NAMALWA (cell line): ENCODE measurements around the gene FASTK.
A peak's percentile ranks its signal among the peaks of the same experiment; 100 is the strongest.

Experiments used
- DNase-seq: peaks from one replicate; pipeline ENCODE4 v3.0.0-alpha.2; 2015; ENCODE audit warnings: low spot score

FASTK gene

GRCh38 chr7:151065516-151065915, 15.1 kb downstream of the FASTK start:
- DNase-seq, result no peak

DNA sequence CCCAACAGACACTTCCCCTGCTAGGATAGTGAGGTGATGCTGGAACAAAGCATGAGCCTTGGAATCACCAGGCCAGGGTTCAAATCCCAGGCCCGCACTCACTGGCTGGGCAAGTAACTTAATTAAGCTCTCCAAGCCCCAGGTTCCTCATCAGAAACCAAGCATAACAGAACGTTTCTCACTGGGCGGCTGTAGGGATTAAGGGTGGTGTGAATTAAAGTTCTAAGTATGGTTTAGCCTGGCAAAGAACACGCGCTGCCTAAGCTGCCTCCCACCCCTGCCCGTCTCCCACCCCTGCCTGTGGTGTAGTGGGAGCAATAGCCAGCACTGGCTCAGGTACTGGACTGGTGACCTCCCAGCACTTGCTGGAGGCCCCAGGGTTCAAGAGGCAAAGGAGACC, 15.6 kb downstream of the FASTK start:
- DNase-seq, result no peak

- no peak for DNase-seq
These were observed 16.2 kb downstream of the FASTK start for GRCh38 chr7:151064454-151064853.

DNA sequence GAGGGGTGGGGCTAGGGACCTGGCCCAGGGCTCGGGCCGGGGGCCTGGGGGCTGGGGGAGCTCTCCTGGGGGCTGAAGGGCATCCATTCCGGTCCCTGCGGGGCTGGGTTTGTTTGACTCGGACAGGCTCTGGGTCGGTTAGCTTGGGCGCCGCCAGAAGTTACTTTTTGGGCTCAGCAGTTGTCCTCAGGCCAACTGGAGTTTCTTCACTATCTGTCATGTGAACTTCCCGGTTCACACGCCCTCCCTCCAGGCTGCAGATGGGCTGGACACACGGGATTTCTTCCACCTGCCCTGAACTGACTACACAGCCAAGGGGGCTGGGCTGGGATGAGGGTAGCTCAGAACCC, 17.4 kb downstream of the FASTK start:
- no peak for DNase-seq

DNA sequence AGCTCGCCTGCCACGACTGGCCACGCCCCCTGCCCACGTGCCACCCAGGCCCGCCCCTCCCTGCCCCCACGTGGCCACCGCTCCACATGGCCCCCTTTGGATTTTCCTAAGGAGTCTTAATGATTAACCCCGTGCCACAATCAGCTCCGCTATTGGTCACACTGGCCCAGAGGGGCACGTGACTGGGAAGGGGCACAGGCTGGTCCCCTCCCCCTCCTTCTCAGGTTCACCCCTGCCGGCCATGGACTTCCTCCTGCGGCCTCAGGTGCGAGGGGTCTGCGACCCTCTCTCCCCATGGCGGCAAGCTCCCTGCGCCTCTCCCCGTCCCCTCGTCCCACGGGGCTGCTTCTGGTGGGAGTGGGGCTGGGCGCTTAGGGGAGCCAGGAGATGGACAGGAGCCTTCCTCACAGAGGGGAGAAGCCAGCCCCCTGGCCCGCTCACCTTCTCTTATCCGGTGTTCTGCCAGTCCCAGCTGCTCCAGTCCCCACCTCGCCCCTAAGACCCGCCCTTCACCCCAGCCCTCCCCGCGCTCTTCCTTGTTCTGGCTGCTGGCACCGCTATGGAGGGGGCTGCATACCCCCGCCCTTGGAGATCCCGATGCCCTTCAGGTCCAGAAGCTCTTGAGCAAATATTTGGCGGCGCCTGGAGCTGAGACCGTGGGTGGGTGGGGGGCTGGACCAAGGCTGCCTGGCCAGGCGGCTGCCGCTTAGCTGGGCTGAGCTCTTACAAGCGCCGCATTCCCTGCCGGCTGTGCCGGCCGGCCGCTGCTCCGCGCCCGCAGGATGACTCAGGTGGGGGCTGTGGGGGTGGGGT, 18.0 kb downstream of the FASTK start:
- DNase-seq, result no peak

DNA sequence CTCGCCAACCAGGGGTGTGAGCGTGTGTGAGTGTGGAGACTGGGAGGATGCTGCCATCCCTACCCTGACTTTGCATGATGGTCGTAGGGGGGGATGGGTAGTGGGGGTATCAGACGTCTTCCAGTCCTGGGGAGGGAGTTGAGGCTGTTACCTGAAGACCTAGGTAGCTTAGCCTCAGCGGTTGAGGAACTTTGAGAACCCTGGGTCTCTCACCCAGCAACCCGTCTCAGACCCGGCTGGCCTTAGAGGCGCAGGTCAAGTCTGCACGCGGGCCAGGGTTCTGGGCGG, 18.6 kb downstream of the FASTK start:
- no peak for DNase-seq

DNA sequence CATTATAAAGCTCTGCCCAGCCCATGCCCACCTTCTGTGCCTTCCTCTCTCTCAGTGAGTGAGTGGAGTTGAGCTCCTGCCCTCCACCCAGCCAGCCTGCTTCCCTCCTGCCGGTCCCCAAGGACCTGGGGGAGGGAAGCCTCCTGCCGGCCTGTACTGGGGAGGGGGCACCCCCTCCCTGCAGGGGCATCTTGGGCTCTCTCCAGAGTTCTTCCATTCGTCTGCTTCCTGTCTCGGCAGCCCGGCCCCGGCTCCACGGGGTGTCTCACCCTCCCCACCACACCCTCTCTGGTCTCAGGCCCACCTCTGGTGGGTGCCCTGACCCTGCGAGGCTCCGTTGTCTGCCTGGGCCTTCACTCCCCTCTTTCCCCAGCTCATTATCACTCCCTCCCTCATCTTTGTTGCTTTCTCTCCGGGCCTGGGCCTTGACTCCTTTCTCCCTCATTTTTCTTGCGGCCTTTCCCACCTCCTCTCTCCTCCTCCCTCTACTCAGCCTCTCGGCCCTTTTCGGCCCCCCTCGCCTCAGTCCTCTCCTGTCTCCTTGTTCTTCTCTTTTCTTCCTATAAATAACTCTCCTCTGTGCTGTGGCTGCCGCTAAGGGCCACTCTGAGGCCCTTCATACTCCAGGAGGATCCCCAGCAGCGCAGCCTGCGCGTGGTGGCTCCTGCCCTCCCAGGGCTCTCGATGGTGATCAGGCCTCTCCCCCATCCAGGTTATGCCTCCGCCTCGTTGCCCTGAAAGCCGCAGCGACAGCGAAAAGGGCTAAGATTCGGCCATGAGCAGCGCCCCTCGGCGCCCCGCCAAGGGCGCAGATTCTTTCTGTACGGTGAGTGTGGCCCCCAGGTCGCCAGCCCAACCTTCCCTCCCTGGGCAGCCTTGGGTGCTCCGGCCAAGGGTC, 19.1 kb downstream of the FASTK start:
- no peak for DNase-seq

DNA sequence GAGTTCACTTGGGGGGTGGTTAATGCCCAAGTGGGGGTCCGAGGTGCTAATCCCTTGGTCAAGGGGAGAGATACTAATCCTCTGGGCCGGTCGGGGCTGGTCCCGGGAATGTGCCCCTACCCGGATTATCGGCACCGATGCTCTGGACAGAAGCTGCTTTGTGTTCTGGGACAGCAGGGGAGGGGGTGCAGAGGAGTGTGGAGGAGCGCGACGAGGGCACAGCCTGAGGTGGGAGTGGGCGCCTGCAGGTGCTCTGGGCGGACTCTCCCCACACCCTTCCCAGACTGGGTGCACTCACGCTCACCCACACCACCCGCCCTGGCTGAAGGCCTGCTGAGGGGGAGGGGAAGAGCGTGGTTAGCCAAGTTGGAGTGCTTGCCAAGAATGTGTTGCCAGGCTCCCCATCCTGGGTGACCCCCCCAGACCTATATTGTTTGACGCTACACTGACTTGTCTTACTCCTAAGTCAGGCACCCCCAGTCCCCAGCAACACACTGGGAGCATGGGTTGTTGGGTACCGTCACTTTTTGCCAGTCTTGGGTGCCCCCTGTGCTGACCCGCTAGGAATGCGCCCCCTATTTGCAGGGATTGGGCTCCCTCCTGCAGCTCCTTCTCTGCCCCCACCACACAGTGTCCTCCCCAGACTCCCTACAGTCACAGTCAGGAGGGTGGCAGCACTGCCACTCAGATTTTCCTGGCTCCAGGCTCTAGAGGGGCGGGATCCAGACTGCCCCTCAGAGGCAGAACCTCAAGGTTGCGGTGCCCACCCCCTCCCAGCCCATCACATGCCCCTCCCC, 20.0 kb downstream of the FASTK start:
- DNase-seq, result peak; percentile 56

- peak; percentile 37 for DNase-seq
These were observed 20.5 kb downstream of the FASTK start for GRCh38 chr7:151060113-151060415.

- peak; percentile 83 for DNase-seq
These were observed 21.1 kb downstream of the FASTK start, which contains the start of gene SLC4A2 for GRCh38 chr7:151059367-151060112. Gene SLC4A2, plus strand, starts transcription at chr7:151059589. Its CDS starts 2,399 bp downstream, at chr7:151061988.

DNA sequence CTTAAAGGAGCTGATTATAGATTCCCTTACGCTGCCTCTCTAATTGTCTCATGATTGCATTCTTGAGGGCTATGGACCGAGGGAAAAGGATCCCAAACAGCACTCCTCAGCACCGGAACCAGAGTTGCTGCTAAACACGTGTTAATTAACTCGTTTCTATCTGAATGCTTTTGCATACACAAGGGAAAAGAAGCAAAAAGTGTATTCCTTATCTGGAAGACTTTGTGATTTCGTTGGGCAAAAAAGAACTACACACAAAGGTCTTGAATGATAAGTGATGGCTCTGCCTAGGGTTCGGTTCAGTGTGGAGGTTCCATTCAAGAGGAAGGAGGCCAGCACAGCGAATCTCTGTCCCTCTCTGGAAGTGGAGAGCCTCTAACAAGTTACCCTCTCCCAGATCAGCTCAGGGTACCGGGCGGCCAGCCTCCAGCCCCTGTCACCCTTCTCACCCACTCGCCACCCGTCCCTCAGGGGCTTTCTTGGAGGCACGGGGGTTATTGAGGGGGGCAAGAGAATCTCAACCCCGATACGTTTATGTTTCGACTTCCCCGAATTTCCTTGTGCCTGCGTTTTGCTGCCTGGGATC, 21.7 kb downstream of the FASTK start:
- DNase-seq, result peak; percentile 80

- peak; percentile 100 for DNase-seq
These were observed 22.4 kb downstream of the FASTK start for GRCh38 chr7:151057989-151058780.

GRCh38 chr7:151057506-151057988, 23.1 kb downstream of the FASTK start, which contains the start of gene CDK5:
Gene CDK5, minus strand, starts transcription at chr7:151057897. Its CDS starts 49 bp downstream, at chr7:151057848.
- DNase-seq, result no peak

DNA sequence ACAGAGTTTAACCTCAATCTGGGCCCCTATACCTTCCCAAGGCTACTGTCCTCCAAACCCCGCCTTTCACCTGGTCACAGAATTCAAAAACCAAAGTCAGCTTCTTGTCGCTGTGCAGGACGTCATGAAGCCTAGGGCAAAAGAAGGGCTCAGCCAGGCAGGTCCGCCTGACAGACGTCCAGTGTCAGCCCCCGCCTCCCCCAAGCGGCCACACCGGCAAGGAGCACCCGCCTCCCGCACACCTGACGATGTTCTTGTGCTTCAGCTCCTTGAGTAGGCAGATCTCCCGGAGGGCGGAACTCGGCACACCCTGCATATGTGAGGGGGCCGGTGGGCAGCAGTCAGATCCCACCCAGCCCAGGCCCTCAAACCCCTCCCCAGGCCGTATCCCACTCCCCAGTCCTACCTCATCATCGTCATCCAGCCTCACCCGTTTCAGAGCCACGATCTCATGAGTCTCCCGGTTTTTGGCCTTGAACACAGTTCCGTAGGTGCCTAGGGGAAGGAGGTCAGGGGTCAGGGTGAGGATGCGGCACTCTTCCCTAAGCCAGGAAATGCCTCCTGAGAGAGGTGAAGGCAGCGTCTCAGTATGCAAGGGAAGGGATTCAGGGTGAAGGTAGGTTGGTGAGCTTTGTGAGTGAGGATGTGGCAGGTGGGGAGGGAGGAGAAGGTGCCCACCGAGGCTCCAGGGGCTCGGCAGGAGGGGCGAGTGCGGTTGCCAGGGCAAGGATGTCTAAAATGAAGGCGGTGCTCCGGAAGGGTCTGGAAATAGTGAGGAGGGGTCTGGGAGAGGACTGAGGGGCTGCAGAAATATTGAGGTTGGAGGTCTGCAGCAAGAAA, 23.7 kb downstream of the FASTK start:
- no peak for DNase-seq

- DNase-seq, result peak; percentile 50
These were observed 24.3 kb downstream of the FASTK start for GRCh38 chr7:151056283-151056665.

GRCh38 chr7:151053751-151054150, 26.9 kb downstream of the FASTK start:
- no peak for DNase-seq

DNA sequence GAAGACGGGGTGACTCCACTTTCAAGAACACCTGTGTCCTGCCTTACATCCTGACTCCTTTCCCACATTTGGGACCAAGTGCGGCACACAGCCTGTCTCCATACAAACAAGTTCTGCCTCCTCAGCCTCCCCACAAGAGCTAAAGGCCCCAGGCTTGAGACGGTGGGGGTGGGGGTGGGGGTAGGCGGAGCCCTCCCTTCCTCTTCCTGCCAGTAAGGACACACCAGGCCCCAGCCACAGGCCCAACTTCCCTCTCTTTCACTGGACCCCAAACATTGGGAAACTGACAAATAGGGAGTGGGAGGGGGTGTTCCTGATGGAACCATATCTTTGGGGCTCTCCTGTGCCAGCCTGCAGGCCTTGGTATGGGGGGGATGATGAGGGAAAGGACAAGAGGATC, 27.5 kb downstream of the FASTK start:
- no peak for DNase-seq

- no peak for DNase-seq
These were observed 29.5 kb downstream of the FASTK start for GRCh38 chr7:151051108-151051507.

DNA sequence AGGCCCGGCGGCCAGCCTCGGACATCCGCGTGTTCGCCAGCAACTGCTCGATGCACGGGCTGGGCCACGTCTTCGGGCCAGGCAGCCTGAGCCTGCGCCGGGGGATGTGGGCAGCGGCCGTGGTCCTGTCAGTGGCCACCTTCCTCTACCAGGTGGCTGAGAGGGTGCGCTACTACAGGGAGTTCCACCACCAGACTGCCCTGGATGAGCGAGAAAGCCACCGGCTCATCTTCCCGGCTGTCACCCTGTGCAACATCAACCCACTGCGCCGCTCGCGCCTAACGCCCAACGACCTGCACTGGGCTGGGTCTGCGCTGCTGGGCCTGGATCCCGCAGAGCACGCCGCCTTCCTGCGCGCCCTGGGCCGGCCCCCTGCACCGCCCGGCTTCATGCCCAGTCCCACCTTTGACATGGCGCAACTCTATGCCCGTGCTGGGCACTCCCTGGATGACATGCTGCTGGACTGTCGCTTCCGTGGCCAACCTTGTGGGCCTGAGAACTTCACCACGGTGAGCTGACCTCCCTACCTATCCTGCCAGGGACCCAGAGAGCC, 31.6 kb downstream of the FASTK start:
- DNase-seq, result no peak
